Measurements from ENCODE around the gene SULT1A2.
"Not testable (repeated sequence)": the region's sequence is repeated elsewhere in the genome, so short reads cannot be mapped to it uniquely, and the experiment has no call there.

Gene SULT1A2

DNA sequence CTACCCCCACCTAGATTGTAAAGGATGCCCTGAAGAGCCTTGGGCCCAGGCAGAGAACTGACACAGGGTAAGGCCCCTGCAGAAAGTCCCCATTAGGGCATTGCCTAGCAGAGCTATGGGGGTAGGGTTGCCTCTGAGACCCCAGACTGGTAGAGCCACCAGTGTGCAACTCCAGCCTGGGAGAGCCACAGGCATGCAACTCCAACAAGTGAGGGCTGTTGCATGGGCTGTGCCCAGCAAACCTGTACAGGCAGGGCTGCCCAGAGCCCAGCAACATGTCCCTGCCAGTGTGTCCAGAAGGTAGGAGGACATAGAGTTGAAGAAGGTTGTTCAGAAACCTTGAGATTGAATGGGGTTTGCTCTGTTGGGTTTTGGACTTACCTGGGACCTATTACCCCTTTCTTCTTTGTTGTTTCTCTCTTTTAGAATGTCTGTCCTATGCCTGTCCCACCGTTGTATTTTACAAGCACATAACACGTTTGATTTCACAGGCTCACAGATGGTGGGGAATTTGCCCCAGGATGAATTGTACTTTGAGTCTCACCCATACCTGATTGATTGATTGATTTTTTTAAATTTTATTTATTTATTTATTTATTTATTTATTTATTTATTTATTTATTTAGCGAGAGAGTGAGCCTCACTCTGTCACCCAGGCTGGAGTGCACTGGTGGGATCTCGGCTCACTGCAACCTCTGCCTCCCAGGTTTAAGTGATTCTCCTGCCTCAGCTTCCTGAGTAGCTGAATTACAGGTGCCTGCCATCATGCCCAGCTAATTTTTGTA lies 26.7 kb downstream of the SULT1A2 start:
- Mint-ChIP-seq H3K27me3 (ENCODE audit: low read depth) (peaks cover 3% of the 10 kb centered on the region), H3K9me3 (peaks cover 13% of the 10 kb centered on the region), H3K4me1 (peaks cover 39% of the 10 kb centered on the region), H3K27ac (no peak overlapping the region), H3K4me3 (no peak overlapping the region), H3K36me3 (ENCODE audit: low read depth) (peaks cover 22% of the 10 kb centered on the region)
- TF ChIP-seq, protein P1, sequence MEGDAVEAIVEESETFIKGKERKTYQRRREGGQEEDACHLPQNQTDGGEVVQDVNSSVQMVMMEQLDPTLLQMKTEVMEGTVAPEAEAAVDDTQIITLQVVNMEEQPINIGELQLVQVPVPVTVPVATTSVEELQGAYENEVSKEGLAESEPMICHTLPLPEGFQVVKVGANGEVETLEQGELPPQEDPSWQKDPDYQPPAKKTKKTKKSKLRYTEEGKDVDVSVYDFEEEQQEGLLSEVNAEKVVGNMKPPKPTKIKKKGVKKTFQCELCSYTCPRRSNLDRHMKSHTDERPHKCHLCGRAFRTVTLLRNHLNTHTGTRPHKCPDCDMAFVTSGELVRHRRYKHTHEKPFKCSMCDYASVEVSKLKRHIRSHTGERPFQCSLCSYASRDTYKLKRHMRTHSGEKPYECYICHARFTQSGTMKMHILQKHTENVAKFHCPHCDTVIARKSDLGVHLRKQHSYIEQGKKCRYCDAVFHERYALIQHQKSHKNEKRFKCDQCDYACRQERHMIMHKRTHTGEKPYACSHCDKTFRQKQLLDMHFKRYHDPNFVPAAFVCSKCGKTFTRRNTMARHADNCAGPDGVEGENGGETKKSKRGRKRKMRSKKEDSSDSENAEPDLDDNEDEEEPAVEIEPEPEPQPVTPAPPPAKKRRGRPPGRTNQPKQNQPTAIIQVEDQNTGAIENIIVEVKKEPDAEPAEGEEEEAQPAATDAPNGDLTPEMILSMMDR (IDR thresholded peaks at IDR 0.05; ENCODE audit: unreplicated experiment in 3 of 3) = no peak

DNA sequence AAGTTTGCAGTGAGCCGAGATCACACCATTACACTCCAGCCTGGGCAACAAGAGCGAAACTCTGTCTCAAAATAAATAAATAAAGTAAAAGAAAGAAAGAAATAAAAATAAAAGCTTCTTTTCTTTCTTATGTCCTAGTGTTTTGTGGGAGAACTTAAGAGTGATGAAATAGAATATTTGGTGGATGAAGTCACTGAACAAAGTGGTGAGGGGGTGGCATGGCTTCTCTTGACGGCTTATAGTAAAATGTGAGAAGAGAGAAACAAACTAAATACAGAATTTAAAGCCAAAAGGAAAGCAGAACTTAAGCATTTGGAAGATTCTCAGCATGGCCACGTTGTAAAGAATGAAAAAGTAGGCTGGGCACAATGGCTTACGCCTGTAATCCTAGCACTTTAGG lies 27.8 kb downstream of the SULT1A2 start:
- H3K4me3 Mint-ChIP-seq = no peak overlapping the region
- TF ChIP-seq, protein P1 (IDR thresholded peaks at IDR 0.05; ENCODE audit: unreplicated experiment in 3 of 3) = no peak
- H3K27me3 Mint-ChIP-seq (ENCODE audit: low read depth) = peaks cover 3% of the 10 kb centered on the region
- peaks cover 31% of the 10 kb centered on the region for H3K4me1 Mint-ChIP-seq
- H3K36me3 Mint-ChIP-seq (ENCODE audit: low read depth) = peaks cover 30% of the 10 kb centered on the region
- peak overlapping the region in 2 of 3 experiments; percentile 22 to 23 for H3K27ac Mint-ChIP-seq
- peaks cover 13% of the 10 kb centered on the region for H3K9me3 Mint-ChIP-seq

DNA sequence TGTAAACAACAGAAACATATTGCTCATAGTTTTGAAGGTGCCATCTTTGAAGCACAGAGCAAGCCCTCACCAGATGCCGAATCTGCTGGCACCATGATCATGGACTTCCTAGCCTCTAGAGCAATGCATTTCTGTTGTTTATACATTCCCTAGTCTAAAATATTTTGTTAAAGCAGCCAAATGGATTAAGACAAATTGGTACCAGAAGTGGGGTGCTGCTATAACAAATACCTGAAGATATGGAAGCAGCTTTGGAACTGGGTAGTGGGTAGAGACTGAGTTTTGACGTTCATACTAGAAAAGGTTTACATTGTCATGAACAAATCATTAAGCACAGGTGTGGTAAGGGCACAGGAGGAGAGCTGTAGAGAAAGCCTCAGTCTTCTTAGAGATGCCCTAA lies 29.6 kb downstream of the SULT1A2 start:
- H3K27me3 Mint-ChIP-seq (ENCODE audit: low read depth) = peaks cover 3% of the 10 kb centered on the region
- no peak overlapping the region for H3K4me3 Mint-ChIP-seq
- peaks cover 13% of the 10 kb centered on the region for H3K9me3 Mint-ChIP-seq
- H3K4me1 Mint-ChIP-seq = peaks cover 16% of the 10 kb centered on the region
- peaks cover 31% of the 10 kb centered on the region for H3K36me3 Mint-ChIP-seq (ENCODE audit: low read depth)
- TF ChIP-seq, protein P1 (IDR thresholded peaks at IDR 0.05; ENCODE audit: unreplicated experiment in 3 of 3) = no peak
- no peak overlapping the region for H3K27ac Mint-ChIP-seq

DNA sequence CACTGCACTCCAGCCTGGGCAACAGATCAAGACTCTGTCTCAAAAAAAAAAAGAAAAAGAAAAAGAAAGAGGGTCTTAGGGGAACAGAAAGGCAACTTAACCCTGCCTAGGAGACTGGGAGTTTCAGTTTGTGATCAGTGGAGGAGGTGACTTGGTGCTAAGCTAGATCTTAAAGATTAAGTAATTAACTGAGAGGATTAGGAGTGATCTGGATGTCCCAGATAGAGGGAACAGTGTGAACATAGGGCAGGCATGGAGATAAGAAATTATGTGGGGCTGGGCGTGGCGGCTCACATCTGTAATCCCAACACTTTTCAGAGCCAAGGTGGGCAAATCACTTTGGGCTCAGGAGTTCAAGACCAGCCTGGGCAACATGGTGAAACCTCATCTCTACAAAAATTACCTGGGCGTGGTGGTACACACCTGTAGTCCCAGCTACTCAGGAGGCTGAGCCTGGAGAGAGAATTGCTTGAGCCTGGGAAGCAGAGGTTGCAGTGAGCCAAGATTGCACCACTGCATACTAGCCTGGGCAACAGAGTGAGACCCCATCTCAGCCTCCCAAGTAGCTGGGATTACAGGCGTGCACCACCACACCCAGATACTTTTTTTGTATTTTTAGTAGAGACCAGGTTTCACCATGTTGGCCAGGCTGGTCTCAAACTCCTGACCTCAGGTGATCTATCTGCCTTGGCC lies 30.5 kb downstream of the SULT1A2 start:
- H3K4me1 Mint-ChIP-seq = peaks cover 11% of the 10 kb centered on the region
- peaks cover 13% of the 10 kb centered on the region for H3K9me3 Mint-ChIP-seq
- H3K4me3 Mint-ChIP-seq; H3K27me3 Mint-ChIP-seq (ENCODE audit: low read depth); H3K27ac Mint-ChIP-seq: not testable (repeated sequence)
- H3K36me3 Mint-ChIP-seq (ENCODE audit: low read depth) = peaks cover 35% of the 10 kb centered on the region

DNA sequence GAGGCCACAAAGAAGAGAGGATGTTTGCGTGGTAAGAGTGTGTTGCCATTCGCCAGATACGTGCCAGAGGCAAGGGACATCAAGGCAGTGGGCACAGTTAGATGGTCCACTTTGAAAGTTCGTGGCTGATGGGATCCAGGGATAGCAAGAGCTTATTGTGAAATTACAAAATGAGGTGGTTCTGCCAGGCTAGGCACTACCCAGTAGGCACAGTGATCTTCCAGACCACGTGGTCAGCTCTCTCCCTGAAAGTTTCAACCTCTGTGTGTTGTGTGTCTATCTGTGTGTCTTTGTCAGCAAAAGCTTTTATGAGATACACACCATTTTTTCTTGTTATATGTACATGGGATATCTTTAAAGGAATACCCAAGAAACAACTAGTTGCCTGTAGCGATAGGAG lies 33.6 kb downstream of the SULT1A2 start:
- Mint-ChIP-seq H3K4me1 (peaks cover 6% of the 10 kb centered on the region), H3K27ac (no peak overlapping the region), H3K36me3 (ENCODE audit: low read depth) (peaks cover 53% of the 10 kb centered on the region)

DNA sequence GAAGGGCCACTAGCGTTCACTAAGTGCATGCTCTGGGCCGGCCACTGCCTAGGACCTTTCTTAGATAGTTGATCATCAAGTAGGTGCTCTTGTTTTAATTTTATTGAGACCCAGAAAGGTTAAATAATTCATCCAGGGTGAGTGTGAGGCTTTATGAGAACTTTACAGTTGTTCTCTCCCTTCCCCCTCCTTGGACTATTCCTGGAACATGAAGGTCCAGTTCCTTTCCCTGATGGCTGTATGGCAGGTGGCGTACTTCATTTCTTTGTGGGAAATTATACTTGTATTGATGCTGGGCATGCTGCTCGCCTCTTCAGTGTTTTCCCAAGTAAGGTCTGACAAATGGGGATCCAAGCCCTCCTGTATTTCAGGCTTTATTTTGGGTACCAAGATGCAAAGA lies 34.7 kb downstream of the SULT1A2 start:
- H3K36me3 Mint-ChIP-seq (ENCODE audit: low read depth) = peaks cover 52% of the 10 kb centered on the region
- TF ChIP-seq, protein P1 (IDR thresholded peaks at IDR 0.05; ENCODE audit: unreplicated experiment in 3 of 3) = no peak
- H3K9me3 Mint-ChIP-seq = peaks cover 7% of the 10 kb centered on the region
- peaks cover 10% of the 10 kb centered on the region for H3K4me1 Mint-ChIP-seq
- H3K4me3 Mint-ChIP-seq = no peak overlapping the region
- no peak overlapping the region for H3K27ac Mint-ChIP-seq
- no peaks in the 10 kb centered on the region for H3K27me3 Mint-ChIP-seq (ENCODE audit: low read depth)

More for the DNA sequence above, 33.6 kb downstream of the SULT1A2 start:
- H3K4me3 Mint-ChIP-seq = no peak overlapping the region
- no peaks in the 10 kb centered on the region for H3K27me3 Mint-ChIP-seq (ENCODE audit: low read depth)
- TF ChIP-seq, protein P1 (IDR thresholded peaks at IDR 0.05; ENCODE audit: unreplicated experiment in 3 of 3) = no peak
- peaks cover 13% of the 10 kb centered on the region for H3K9me3 Mint-ChIP-seq
